H1 (cell line): ENCODE results near the gene HTR5A.

Experiments
- POLR2A ChIP-seq, 2 experiments: IDR thresholded peaks; 1 replicate in 1 of 2; 2 replicates in 1 of 2; pipeline ENCODE4 v1.6.1; 2011; ENCODE audit warnings: low read depth in 2 of 2, low read length in 2 of 2, mild to moderate bottlenecking in 2 of 2; ENCODE audit errors: control extremely low read depth in 1 of 2
- RXRA ChIP-seq: IDR thresholded peaks from 2 replicates; pipeline ENCODE4 v1.6.1; 2011; ENCODE audit warnings: low read depth, mild to moderate bottlenecking, low read length, moderate library complexity; ENCODE audit not compliant: insufficient read depth
- YY1 ChIP-seq: IDR thresholded peaks from 2 replicates; pipeline ENCODE4 v1.6.1; 2011; ENCODE audit warnings: low read depth, mild to moderate bottlenecking, low read length
- ZNF274 ChIP-seq: IDR thresholded peaks from 2 replicates; pipeline ENCODE4 v1.7.0; 2012; ENCODE audit warnings: low read length, borderline replicate concordance; ENCODE audit errors: extremely low read depth

GRCh38 chr7:155073922-155074321, 3.8 kb downstream of the HTR5A start:
- no peak for TF ChIP-seq RXRA
- TF ChIP-seq ZNF274, result no peak
- no peak for TF ChIP-seq YY1
- TF ChIP-seq POLR2A (IDR thresholded peaks at IDR 0.05; ENCODE audit: control extremely low read depth in 1 of 2, low read depth in 2 of 2, low read length in 2 of 2), result no peak
